Esophagus squamous epithelium (tissue), 4 donors: ENCODE data around the gene PIN4.

Source experiments
- POLR2A ChIP-seq, 4 donors: fragments of 450-650 bp; IDR thresholded peaks; one replicate each; pipeline ENCODE4 v1.6.1; 2017; ENCODE audit warnings: antibody characterized with exemption in 4 of 4, mild to moderate bottlenecking in 4 of 4, moderate library complexity in 3 of 4
- TF ChIP-seq, protein P1 (sequence below), 6 experiments: fragments of 450-650 bp in 4 of 6; fragments of 200-600 bp in 2 of 6; sonication (generic) in 2 of 6; IDR thresholded peaks; one replicate each; pipeline ENCODE4 v1.5.1; 2016 to 2019; ENCODE audit warnings: antibody characterized with exemption in 6 of 6, mild to moderate bottlenecking in 4 of 6, moderate library complexity in 4 of 6

DNA sequence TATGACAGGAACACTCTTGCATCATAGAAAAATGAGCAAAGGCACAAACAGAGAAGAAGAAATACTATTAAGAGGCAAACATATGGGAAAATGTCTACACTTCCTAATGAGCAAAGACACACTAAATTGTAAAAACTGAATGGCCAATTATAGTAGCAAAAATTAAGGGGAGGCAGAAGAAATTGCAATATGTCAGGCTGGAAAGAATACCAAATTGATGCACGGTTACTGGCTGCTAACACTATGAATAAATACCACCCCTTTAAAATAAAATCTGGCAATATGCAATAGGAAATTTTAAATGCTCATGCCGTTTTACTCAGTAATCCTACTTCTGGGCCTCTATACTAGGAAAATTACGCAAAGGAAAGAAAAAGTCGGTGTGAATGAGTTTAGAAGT, 16.0 kb upstream of the PIN4 start:
- TF ChIP-seq POLR2A (IDR thresholded peaks at IDR 0.05) = no peak
- TF ChIP-seq, protein P1, sequence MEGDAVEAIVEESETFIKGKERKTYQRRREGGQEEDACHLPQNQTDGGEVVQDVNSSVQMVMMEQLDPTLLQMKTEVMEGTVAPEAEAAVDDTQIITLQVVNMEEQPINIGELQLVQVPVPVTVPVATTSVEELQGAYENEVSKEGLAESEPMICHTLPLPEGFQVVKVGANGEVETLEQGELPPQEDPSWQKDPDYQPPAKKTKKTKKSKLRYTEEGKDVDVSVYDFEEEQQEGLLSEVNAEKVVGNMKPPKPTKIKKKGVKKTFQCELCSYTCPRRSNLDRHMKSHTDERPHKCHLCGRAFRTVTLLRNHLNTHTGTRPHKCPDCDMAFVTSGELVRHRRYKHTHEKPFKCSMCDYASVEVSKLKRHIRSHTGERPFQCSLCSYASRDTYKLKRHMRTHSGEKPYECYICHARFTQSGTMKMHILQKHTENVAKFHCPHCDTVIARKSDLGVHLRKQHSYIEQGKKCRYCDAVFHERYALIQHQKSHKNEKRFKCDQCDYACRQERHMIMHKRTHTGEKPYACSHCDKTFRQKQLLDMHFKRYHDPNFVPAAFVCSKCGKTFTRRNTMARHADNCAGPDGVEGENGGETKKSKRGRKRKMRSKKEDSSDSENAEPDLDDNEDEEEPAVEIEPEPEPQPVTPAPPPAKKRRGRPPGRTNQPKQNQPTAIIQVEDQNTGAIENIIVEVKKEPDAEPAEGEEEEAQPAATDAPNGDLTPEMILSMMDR (IDR thresholded peaks at IDR 0.05) = no peak
